Measurements from ENCODE around the gene EDN1. TPM values are rescaled to one million over a fixed set of nuclear protein-coding genes. Genes with fewer than 3 reads are reported as not detected.

The EDN1 gene
- total and polyA plus RNA-seq, 2 of the 13 experiments (the other 11 are each of a cell fraction or from before 2014, with no cell fraction given), result 0.15 to 1.2 TPM

DNA sequence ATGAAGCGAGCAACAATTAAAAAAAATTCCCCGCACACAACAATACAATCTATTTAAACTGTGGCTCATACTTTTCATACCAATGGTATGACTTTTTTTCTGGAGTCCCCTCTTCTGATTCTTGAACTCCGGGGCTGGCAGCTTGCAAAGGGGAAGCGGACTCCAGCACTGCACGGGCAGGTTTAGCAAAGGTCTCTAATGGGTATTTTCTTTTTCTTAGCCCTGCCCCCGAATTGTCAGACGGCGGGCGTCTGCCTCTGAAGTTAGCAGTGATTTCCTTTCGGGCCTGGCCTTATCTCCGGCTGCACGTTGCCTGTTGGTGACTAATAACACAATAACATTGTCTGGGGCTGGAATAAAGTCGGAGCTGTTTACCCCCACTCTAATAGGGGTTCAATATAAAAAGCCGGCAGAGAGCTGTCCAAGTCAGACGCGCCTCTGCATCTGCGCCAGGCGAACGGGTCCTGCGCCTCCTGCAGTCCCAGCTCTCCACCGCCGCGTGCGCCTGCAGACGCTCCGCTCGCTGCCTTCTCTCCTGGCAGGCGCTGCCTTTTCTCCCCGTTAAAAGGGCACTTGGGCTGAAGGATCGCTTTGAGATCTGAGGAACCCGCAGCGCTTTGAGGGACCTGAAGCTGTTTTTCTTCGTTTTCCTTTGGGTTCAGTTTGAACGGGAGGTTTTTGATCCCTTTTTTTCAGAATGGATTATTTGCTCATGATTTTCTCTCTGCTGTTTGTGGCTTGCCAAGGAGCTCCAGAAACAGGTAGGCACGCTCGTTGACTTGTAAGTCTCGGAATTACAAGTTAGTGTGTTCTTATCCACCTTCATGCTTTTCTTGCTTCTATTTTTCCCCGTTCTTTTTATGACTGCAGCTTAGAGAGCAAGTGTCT lies at the start of gene EDN1 (continued):
- TF ChIP-seq ZMYM3 (CRISPR knock-in tag; IDR thresholded peaks at IDR 0.05) (0 out of 2 replicates have a peak, but pooled peaks have one; percentile 37), ZC3H4 (CRISPR knock-in tag; IDR thresholded peaks at IDR 0.05; ENCODE audit: borderline replicate concordance) (no peak), ZNF343 (CRISPR knock-in tag; IDR thresholded peaks at IDR 0.05) (0 out of 2 replicates have a peak, but pooled peaks have one; percentile 18), EEA1 (CRISPR knock-in tag; IDR thresholded peaks at IDR 0.05; ENCODE audit: borderline replicate concordance) (no peak), ZNF607 (CRISPR knock-in tag; IDR thresholded peaks at IDR 0.05; ENCODE audit: borderline replicate concordance) (no peak), ZNF615 (CRISPR knock-in tag; IDR thresholded peaks at IDR 0.05; ENCODE audit: borderline replicate concordance) (no peak), NFKBIZ (CRISPR knock-in tag; IDR thresholded peaks at IDR 0.05) (no peak)
- TF ChIP-seq, protein P1, sequence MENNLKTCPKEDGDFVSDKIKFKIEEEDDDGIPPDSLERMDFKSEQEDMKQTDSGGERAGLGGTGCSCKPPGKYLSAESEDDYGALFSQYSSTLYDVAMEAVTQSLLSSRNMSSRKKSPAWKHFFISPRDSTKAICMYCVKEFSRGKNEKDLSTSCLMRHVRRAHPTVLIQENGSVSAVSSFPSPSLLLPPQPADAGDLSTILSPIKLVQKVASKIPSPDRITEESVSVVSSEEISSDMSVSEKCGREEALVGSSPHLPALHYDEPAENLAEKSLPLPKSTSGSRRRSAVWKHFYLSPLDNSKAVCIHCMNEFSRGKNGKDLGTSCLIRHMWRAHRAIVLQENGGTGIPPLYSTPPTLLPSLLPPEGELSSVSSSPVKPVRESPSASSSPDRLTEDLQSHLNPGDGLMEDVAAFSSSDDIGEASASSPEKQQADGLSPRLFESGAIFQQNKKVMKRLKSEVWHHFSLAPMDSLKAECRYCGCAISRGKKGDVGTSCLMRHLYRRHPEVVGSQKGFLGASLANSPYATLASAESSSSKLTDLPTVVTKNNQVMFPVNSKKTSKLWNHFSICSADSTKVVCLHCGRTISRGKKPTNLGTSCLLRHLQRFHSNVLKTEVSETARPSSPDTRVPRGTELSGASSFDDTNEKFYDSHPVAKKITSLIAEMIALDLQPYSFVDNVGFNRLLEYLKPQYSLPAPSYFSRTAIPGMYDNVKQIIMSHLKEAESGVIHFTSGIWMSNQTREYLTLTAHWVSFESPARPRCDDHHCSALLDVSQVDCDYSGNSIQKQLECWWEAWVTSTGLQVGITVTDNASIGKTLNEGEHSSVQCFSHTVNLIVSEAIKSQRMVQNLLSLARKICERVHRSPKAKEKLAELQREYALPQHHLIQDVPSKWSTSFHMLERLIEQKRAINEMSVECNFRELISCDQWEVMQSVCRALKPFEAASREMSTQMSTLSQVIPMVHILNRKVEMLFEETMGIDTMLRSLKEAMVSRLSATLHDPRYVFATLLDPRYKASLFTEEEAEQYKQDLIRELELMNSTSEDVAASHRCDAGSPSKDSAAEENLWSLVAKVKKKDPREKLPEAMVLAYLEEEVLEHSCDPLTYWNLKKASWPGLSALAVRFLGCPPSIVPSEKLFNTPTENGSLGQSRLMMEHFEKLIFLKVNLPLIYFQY (CRISPR knock-in tag; IDR thresholded peaks at IDR 0.05; ENCODE audit: borderline replicate concordance), result no peak
- TF ChIP-seq, protein P2, sequence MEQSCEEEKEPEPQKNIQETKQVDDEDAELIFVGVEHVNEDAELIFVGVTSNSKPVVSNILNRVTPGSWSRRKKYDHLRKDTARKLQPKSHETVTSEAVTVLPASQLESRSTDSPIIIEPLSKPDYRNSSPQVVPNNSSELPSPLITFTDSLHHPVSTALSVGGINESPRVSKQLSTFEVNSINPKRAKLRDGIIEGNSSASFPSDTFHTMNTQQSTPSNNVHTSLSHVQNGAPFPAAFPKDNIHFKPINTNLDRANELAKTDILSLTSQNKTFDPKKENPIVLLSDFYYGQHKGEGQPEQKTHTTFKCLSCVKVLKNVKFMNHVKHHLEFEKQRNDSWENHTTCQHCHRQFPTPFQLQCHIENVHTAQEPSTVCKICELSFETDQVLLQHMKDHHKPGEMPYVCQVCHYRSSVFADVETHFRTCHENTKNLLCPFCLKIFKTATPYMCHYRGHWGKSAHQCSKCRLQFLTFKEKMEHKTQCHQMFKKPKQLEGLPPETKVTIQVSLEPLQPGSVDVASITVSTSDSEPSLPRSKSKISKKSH (CRISPR knock-in tag; IDR thresholded peaks at IDR 0.05; ENCODE audit: borderline replicate concordance), result no peak
- TF ChIP-seq, protein P3, sequence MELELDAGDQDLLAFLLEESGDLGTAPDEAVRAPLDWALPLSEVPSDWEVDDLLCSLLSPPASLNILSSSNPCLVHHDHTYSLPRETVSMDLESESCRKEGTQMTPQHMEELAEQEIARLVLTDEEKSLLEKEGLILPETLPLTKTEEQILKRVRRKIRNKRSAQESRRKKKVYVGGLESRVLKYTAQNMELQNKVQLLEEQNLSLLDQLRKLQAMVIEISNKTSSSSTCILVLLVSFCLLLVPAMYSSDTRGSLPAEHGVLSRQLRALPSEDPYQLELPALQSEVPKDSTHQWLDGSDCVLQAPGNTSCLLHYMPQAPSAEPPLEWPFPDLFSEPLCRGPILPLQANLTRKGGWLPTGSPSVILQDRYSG (CRISPR knock-in tag; IDR thresholded peaks at IDR 0.05), result no peak
- TF ChIP-seq, protein P4, sequence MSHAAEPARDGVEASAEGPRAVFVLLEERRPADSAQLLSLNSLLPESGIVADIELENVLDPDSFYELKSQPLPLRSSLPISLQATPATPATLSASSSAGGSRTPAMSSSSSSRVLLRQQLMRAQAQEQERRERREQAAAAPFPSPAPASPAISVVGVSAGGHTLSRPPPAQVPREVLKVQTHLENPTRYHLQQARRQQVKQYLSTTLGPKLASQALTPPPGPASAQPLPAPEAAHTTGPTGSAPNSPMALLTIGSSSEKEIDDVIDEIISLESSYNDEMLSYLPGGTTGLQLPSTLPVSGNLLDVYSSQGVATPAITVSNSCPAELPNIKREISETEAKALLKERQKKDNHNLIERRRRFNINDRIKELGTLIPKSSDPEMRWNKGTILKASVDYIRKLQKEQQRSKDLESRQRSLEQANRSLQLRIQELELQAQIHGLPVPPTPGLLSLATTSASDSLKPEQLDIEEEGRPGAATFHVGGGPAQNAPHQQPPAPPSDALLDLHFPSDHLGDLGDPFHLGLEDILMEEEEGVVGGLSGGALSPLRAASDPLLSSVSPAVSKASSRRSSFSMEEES (CRISPR knock-in tag; IDR thresholded peaks at IDR 0.05), result no peak
- TF ChIP-seq, protein P5, sequence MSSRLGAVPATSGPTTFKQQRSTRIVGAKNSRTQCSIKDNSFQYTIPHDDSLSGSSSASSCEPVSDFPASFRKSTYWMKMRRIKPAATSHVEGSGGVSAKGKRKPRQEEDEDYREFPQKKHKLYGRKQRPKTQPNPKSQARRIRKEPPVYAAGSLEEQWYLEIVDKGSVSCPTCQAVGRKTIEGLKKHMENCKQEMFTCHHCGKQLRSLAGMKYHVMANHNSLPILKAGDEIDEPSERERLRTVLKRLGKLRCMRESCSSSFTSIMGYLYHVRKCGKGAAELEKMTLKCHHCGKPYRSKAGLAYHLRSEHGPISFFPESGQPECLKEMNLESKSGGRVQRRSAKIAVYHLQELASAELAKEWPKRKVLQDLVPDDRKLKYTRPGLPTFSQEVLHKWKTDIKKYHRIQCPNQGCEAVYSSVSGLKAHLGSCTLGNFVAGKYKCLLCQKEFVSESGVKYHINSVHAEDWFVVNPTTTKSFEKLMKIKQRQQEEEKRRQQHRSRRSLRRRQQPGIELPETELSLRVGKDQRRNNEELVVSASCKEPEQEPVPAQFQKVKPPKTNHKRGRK (CRISPR knock-in tag; IDR thresholded peaks at IDR 0.05), result no peak
- TF ChIP-seq, protein P6, sequence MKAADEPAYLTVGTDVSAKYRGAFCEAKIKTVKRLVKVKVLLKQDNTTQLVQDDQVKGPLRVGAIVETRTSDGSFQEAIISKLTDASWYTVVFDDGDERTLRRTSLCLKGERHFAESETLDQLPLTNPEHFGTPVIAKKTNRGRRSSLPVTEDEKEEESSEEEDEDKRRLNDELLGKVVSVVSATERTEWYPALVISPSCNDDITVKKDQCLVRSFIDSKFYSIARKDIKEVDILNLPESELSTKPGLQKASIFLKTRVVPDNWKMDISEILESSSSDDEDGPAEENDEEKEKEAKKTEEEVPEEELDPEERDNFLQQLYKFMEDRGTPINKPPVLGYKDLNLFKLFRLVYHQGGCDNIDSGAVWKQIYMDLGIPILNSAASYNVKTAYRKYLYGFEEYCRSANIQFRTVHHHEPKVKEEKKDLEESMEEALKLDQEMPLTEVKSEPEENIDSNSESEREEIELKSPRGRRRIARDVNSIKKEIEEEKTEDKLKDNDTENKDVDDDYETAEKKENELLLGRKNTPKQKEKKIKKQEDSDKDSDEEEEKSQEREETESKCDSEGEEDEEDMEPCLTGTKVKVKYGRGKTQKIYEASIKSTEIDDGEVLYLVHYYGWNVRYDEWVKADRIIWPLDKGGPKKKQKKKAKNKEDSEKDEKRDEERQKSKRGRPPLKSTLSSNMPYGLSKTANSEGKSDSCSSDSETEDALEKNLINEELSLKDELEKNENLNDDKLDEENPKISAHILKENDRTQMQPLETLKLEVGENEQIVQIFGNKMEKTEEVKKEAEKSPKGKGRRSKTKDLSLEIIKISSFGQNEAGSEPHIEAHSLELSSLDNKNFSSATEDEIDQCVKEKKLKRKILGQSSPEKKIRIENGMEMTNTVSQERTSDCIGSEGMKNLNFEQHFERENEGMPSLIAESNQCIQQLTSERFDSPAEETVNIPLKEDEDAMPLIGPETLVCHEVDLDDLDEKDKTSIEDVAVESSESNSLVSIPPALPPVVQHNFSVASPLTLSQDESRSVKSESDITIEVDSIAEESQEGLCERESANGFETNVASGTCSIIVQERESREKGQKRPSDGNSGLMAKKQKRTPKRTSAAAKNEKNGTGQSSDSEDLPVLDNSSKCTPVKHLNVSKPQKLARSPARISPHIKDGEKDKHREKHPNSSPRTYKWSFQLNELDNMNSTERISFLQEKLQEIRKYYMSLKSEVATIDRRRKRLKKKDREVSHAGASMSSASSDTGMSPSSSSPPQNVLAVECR (CRISPR knock-in tag; IDR thresholded peaks at IDR 0.05; ENCODE audit: borderline replicate concordance), result no peak
